Caco-2 (cell line): ENCODE data around the gene SBF2. TPM values are rescaled to one million over a fixed set of nuclear protein-coding genes. Genes with fewer than 3 reads are reported as not detected.
A peak's percentile ranks its signal among the peaks of the same experiment; 100 is the strongest.
"Not testable (repeated sequence)": the region's sequence is repeated elsewhere in the genome, so short reads cannot be mapped to it uniquely, and the experiment has no call there.

Experiments
- BruUV-seq: library from RNA; stranded (reverse); fragments of 400-500 nt; replicated peaks from 2 replicates; lab custom pipeline; 2021; lab: Mats Ljungman, UMichigan
- CTCF ChIA-PET: fragments of 300-600 bp; sonication (Branson Sonifier 250); formaldehyde crosslinking; loops from one replicate; lab custom pipeline; 2022; ENCODE audit warnings: antibody characterized with exemption; lab: Charles Lee
- POLR2A ChIA-PET: fragments of 300-600 bp; sonication (Branson Sonifier 250); formaldehyde crosslinking; loops from one replicate; lab custom pipeline; 2022; ENCODE audit warnings: antibody characterized with exemption; lab: Charles Lee
- DNase-seq, 2 experiments: peaks; one replicate each; pipeline versions ENCODE4 v3.0.0 to v3.0.0-alpha.2; 2020 to 2022
- H3K27me3 ChIP-seq: replicated peaks from 2 replicates; pipeline ENCODE4 v1.6.0; 2011; ENCODE audit warnings: low read length; ENCODE audit not compliant: control insufficient read depth, insufficient read depth
- H3K36me3 ChIP-seq: 2 replicates; pipeline ENCODE4 v1.5.1; 2011; ENCODE audit warnings: low read length; ENCODE audit not compliant: control insufficient read depth, insufficient read depth
- H3K4me1 ChIP-seq: fragments of 250-450 bp; sonication (Bioruptor Pico); 2 replicates; pipeline ENCODE4 v1.5.1; 2020; ENCODE audit warnings: mild to moderate bottlenecking
- H3K4me3 ChIP-seq: 2 replicates; pipeline ENCODE4 v1.5.1; 2011; ENCODE audit warnings: low read depth, mild to moderate bottlenecking, control low read depth, low read length
- H3K9me3 ChIP-seq: fragments of 250-450 bp; sonication (Bioruptor Pico); 2 replicates; pipeline ENCODE4 v1.5.1; 2020; ENCODE audit warnings: mild to moderate bottlenecking, moderate library complexity
- H3K27ac Mint-ChIP-seq: one replicate; pipeline ENCODE4 v1.8.0; 2022; ENCODE audit warnings: mixed read lengths; ENCODE audit not compliant: unreplicated experiment
- H3K27me3 Mint-ChIP-seq: one replicate; pipeline ENCODE4 v1.8.0; 2022; ENCODE audit warnings: mixed read lengths; ENCODE audit not compliant: insufficient read depth, unreplicated experiment
- H3K36me3 Mint-ChIP-seq: one replicate; pipeline ENCODE4 v1.8.0; 2022; ENCODE audit warnings: mild to moderate bottlenecking, mixed read lengths; ENCODE audit not compliant: insufficient read depth, unreplicated experiment
- H3K4me1 Mint-ChIP-seq: one replicate; pipeline ENCODE4 v1.8.0; 2022; ENCODE audit warnings: low read depth, mixed read lengths; ENCODE audit not compliant: unreplicated experiment
- H3K4me3 Mint-ChIP-seq: one replicate; pipeline ENCODE4 v1.8.0; 2022; ENCODE audit warnings: mild to moderate bottlenecking, moderate library complexity, mixed read lengths; ENCODE audit not compliant: unreplicated experiment
- H3K9me3 Mint-ChIP-seq: one replicate; pipeline ENCODE4 v1.8.0; 2022; ENCODE audit warnings: mixed read lengths; ENCODE audit not compliant: unreplicated experiment
- CTCF ChIP-seq, 2 experiments: fragments of 200-600 bp in 1 of 2; IDR thresholded peaks; 1 replicate in 1 of 2; 2 replicates in 1 of 2; pipeline versions ENCODE4 v1.5.1 to v1.8.0; 2011 to 2022; ENCODE audit warnings: antibody characterized with exemption in 1 of 2, control low read depth in 1 of 2, inconsistent platforms in 1 of 2, low read depth in 1 of 2, low read length in 1 of 2, mild to moderate bottlenecking in 1 of 2, moderate library complexity in 1 of 2; ENCODE audit not compliant: insufficient read depth in 1 of 2, severe bottlenecking in 1 of 2, unreplicated experiment in 1 of 2
- intact Hi-C: fragments of 100-400 bp; cut with micrococcal nuclease; formaldehyde crosslinking; loops from one replicate; pipeline ENCODE4 v1.10.0; 2022; ENCODE audit not compliant: unreplicated experiment
- total RNA-seq: library from RNA; stranded (reverse); gene quantifications from 2 replicates; pipeline ENCODE4 v1.2.3, GENCODE V29; 2022

Gene SBF2
- total RNA-seq, 1 experiment from 2014 or later: 72.2 TPM

GRCh38 chr11:9951807-9952206 is 342.2 kb downstream of the SBF2 start:
- no peaks in the 10 kb centered on the region for H3K27me3 ChIP-seq
- no peak for DNase-seq
- H3K9me3 ChIP-seq: peaks cover 6% of the 10 kb centered on the region
- peaks cover 30% of the 10 kb centered on the region for H3K4me1 Mint-ChIP-seq
- ChIA-PET POLR2A (no interaction called here), CTCF (no interaction called here)
- no TSS peak for BruUV-seq
- no peak for TF ChIP-seq CTCF (IDR thresholded peaks at IDR 0.05; ENCODE audit: insufficient read depth in 1 of 2, low read depth in 1 of 2, low read length in 1 of 2, severe bottlenecking in 1 of 2, unreplicated experiment in 1 of 2)
- no peaks in the 10 kb centered on the region for H3K36me3 Mint-ChIP-seq
- no peaks in the 10 kb centered on the region for H3K27me3 Mint-ChIP-seq
- no peak overlapping the region for H3K4me3 Mint-ChIP-seq
- H3K36me3 ChIP-seq: no peaks in the 10 kb centered on the region
- H3K9me3 Mint-ChIP-seq: no peaks in the 10 kb centered on the region
- H3K27ac Mint-ChIP-seq: peak overlapping the region; percentile 10
- intact Hi-C loops: loop anchor here (5.0 kb wide), 1 partner anchor 45 kb away; no protein-coding TSS in a partner anchor
- H3K4me3 ChIP-seq: no peak overlapping the region
- H3K4me1 ChIP-seq: peaks cover 28% of the 10 kb centered on the region

- TF ChIP-seq CTCF (IDR thresholded peaks at IDR 0.05; ENCODE audit: insufficient read depth in 1 of 2, low read depth in 1 of 2, low read length in 1 of 2, severe bottlenecking in 1 of 2, unreplicated experiment in 1 of 2): no peak
- no TSS peak for BruUV-seq
- intact Hi-C loops: loop anchor here (5.0 kb wide), 1 partner anchor 43 kb away; no protein-coding TSS in a partner anchor
Observed at GRCh38 chr11:9950462-9950861, 343.6 kb downstream of the SBF2 start.

GRCh38 chr11:9947231-9947864 is 346.7 kb downstream of the SBF2 start:
- CTCF ChIA-PET: no interaction called here
- Histone ChIP-seq H3K36me3 (no peaks in the 10 kb centered on the region), H3K4me1 (peaks cover 28% of the 10 kb centered on the region), H3K9me3 (no peaks in the 10 kb centered on the region; the same call in 1 of the 2 replicates), H3K27me3 (no peaks in the 10 kb centered on the region), H3K4me3 (no peak overlapping the region)
- peaks cover 33% of the 10 kb centered on the region for H3K4me1 Mint-ChIP-seq
- H3K4me3 Mint-ChIP-seq: no peak overlapping the region
- H3K9me3 Mint-ChIP-seq: no peaks in the 10 kb centered on the region
- no TSS peak for BruUV-seq
- intact Hi-C loops: no loop called here
- no peak for DNase-seq
- H3K27me3 Mint-ChIP-seq: no peaks in the 10 kb centered on the region
- no peak overlapping the region for H3K27ac Mint-ChIP-seq
- no peak for TF ChIP-seq CTCF (IDR thresholded peaks at IDR 0.05; ENCODE audit: insufficient read depth in 1 of 2, low read depth in 1 of 2, low read length in 1 of 2, severe bottlenecking in 1 of 2, unreplicated experiment in 1 of 2)
- POLR2A ChIA-PET: no interaction called here
- no peaks in the 10 kb centered on the region for H3K36me3 Mint-ChIP-seq

More at GRCh38 chr11:9950462-9950861, 343.6 kb downstream of the SBF2 start:
- peak in 1 of 2 experiments; percentile 21 for DNase-seq
- Mint-ChIP-seq H3K27ac (peak overlapping the region; percentile 10), H3K9me3 (no peaks in the 10 kb centered on the region), H3K4me1 (peaks cover 30% of the 10 kb centered on the region), H3K36me3 (no peaks in the 10 kb centered on the region), H3K27me3 (no peaks in the 10 kb centered on the region), H3K4me3 (no peak overlapping the region)
- Histone ChIP-seq H3K4me1 (peaks cover 28% of the 10 kb centered on the region), H3K4me3 (no peak overlapping the region), H3K9me3 (peaks cover 6% of the 10 kb centered on the region), H3K36me3 (no peaks in the 10 kb centered on the region), H3K27me3 (no peaks in the 10 kb centered on the region)
- ChIA-PET POLR2A (no interaction called here), CTCF (interaction anchor here (0.6 to 1.4 kb wide), 4 partner anchors 22 to 367 kb away, joined by 3 to 4 read pairs (median 3); no protein-coding TSS in a partner anchor)

GRCh38 chr11:9945680-9946079 is 348.3 kb downstream of the SBF2 start:
- POLR2A ChIA-PET, BruUV-seq, H3K4me3 Mint-ChIP-seq, H3K9me3 Mint-ChIP-seq, DNase-seq, H3K27me3 Mint-ChIP-seq, H3K36me3 Mint-ChIP-seq, H3K27ac Mint-ChIP-seq, H3K27me3 ChIP-seq, H3K36me3 ChIP-seq, H3K9me3 ChIP-seq, H3K4me3 ChIP-seq, intact Hi-C loops, CTCF ChIA-PET: not testable (repeated sequence)
- peaks cover 17% of the 10 kb centered on the region for H3K4me1 Mint-ChIP-seq
- peaks cover 16% of the 10 kb centered on the region for H3K4me1 ChIP-seq
